K562 (cell line): ENCODE data around the gene DOCK1. TPM values are rescaled to one million over a fixed set of nuclear protein-coding genes. Genes with fewer than 3 reads are reported as not detected.

Experiments
- ATAC-seq: fragments of 200-7000 bp; cut with Tn5 transposase; 3 replicates; pipeline ENCODE4 v1.9.1; 2020; ENCODE audit warnings: moderate library complexity
- BruUV-seq: library from RNA; stranded (reverse); fragments of 400-500 nt; replicated peaks from 2 replicates; lab custom pipeline; 2021; lab: Mats Ljungman, UMichigan
- CTCF ChIA-PET: fragments of 300-600 bp; formaldehyde crosslinking; extraction: SDS; loops from one replicate; lab custom pipeline; 2021; ENCODE audit warnings: low intra/inter-chr PET ratio; lab: Yijun Ruan, JAX
- POLR2A ChIA-PET: fragments of 300-600, 350-650 bp; sonication (Branson Sonifier 250); formaldehyde crosslinking; extraction: SDS; loops from one replicate; lab custom pipeline; 2021; ENCODE audit warnings: antibody characterized with exemption, inconsistent platforms; lab: Yijun Ruan, JAX
- DNase-seq, 4 experiments: peaks; one replicate each; pipeline versions ENCODE4 v3.0.0 to v3.0.0-alpha.2; 2011 to 2018; ENCODE audit warnings: low spot score in 3 of 4, mixed read lengths in 3 of 4; ENCODE audit errors: extremely low read depth in 1 of 4
- FAIRE-seq: peaks from 2 replicates; lab custom pipeline; 2011; peaks lifted over from hg19 to GRCh38; lab: Jason Lieb, UNC
- H2AFZ ChIP-seq: 2 replicates; pipeline ENCODE4 v1.6.0; 2011; ENCODE audit warnings: low read depth, low read length, control low read depth, inconsistent platforms
- H3K27ac ChIP-seq: fragments of 200-600 bp; 3 replicates; pipeline ENCODE4 v1.8.0; 2011; ENCODE audit warnings: low read depth, mild to moderate bottlenecking, control low read depth, inconsistent platforms, low read length, moderate library complexity, mixed read lengths; ENCODE audit errors: extremely low read depth
- H3K27me3 ChIP-seq, 2 experiments: fragments of 300-600 bp in 1 of 2; 2 replicates in 1 of 2; 3 replicates in 1 of 2; pipeline versions ENCODE4 v1.6.0 to v1.8.0; 2011; ENCODE audit warnings: inconsistent platforms in 2 of 2, low read length in 2 of 2, mild to moderate bottlenecking in 1 of 2, mixed read lengths in 1 of 2, moderate library complexity in 1 of 2; ENCODE audit not compliant: control insufficient read depth in 2 of 2, insufficient read depth in 2 of 2
- H3K36me3 ChIP-seq: fragments of 300-600 bp; 3 replicates; pipeline ENCODE4 v1.8.0; 2011; ENCODE audit warnings: mild to moderate bottlenecking, low read length, inconsistent platforms; ENCODE audit not compliant: control insufficient read depth, insufficient read depth
- H3K4me1 ChIP-seq, 2 experiments: fragments of 200-600 bp in 1 of 2; replicated peaks in 1 of 2; 2 replicates in 1 of 2; 3 replicates in 1 of 2; pipeline versions ENCODE4 v1.5.1 to v1.8.0; 2011; ENCODE audit warnings: inconsistent platforms in 2 of 2, low read length in 2 of 2, mild to moderate bottlenecking in 1 of 2, mixed read lengths in 1 of 2, moderate library complexity in 1 of 2; ENCODE audit not compliant: control insufficient read depth in 2 of 2, insufficient read depth in 2 of 2
- H3K4me2 ChIP-seq: 2 replicates; pipeline ENCODE4 v1.6.1; 2011; ENCODE audit warnings: low read length, control low read depth, inconsistent platforms, mixed read lengths; ENCODE audit not compliant: insufficient read depth
- H3K4me3 ChIP-seq: fragments of 200-600 bp; sonication (generic), shearing (Covaris generic); 2 replicates; pipeline ENCODE4 v1.5.1; 2016; ENCODE audit warnings: control low read depth, inconsistent platforms
- H3K79me2 ChIP-seq: fragments of 200-600 bp; 3 replicates; pipeline ENCODE4 v1.8.0; 2011; ENCODE audit warnings: low read length, inconsistent platforms; ENCODE audit not compliant: control insufficient read depth, insufficient read depth
- H3K9ac ChIP-seq, 2 experiments: 2 replicates each; pipeline versions ENCODE4 v1.6.0 to v1.6.1; 2011; ENCODE audit warnings: low read depth in 2 of 2, low read length in 2 of 2, control low read depth in 1 of 2, inconsistent platforms in 1 of 2, mild to moderate bottlenecking in 1 of 2, mixed read lengths in 1 of 2; ENCODE audit not compliant: insufficient read depth in 1 of 2
- H3K9me1 ChIP-seq: one replicate; pipeline ENCODE4 v1.6.0; 2011; ENCODE audit warnings: inconsistent platforms, mild to moderate bottlenecking, low read length, moderate library complexity; ENCODE audit not compliant: control insufficient read depth, insufficient read depth
- H3K9me3 ChIP-seq: replicated peaks from 2 replicates; pipeline ENCODE4 v1.5.1; 2011; ENCODE audit warnings: low read depth, low read length, inconsistent platforms; ENCODE audit not compliant: control insufficient read depth, insufficient read depth
- H4K20me1 ChIP-seq: replicated peaks from 2 replicates; pipeline ENCODE4 v1.6.1; 2011; ENCODE audit warnings: low read length, inconsistent platforms, mixed read lengths; ENCODE audit not compliant: control insufficient read depth, insufficient read depth
- CTBP1 ChIP-seq: fragments of 450-650 bp; IDR thresholded peaks from 2 replicates; pipeline ENCODE4 v1.6.1; 2016; ENCODE audit warnings: borderline replicate concordance
- E2F4 ChIP-seq: sonication (generic); formaldehyde crosslinking; IDR thresholded peaks from 2 replicates; pipeline ENCODE4 v1.8.0; 2022; ENCODE audit warnings: mild to moderate bottlenecking, low read depth, missing genetic modification reagents
- PBX2 ChIP-seq, 2 experiments: IDR thresholded peaks in 1 of 2; conservative IDR thresholded peaks in 1 of 2; 2 replicates each; pipeline ENCODE4 v1.6.1; 2016; ENCODE audit warnings: low read depth in 2 of 2, mild to moderate bottlenecking in 1 of 2, missing compliant biosample characterization in 1 of 2, missing genetic modification characterization in 1 of 2, moderate library complexity in 1 of 2
- SUPT5H ChIP-seq: fragments of 450-650 bp; IDR thresholded peaks from 2 replicates; pipeline ENCODE4 v1.6.1; 2016
- WGBS: fragments of 100-300 bp; shearing (Covaris generic); methylation state at CpG from one replicate; pipeline ENCODE4 v1.1.6; 2016; ENCODE audit warnings: low coverage, mixed read lengths; ENCODE audit not compliant: insufficient coverage; ENCODE audit errors: missing lambda C conversion rate; 5-methylcytosine and 5-hydroxymethylcytosine counted together
- in situ Hi-C: fragments of 300-500 bp; cut with MboI; formaldehyde crosslinking; loops from 4 replicates; pipeline ENCODE4 v1.15.0; 2018; ENCODE audit warnings: inconsistent platforms, mixed read lengths
- intact Hi-C: fragments of 100-400 bp; cut with micrococcal nuclease; formaldehyde crosslinking; loops from 2 replicates; pipeline ENCODE4 v1.14.2; 2022
- polyA plus RNA-seq, 8 experiments: library from polyadenylated mRNA; depleted of rRNA in 4 of 8; stranded (reverse) in 5 of 8; unstranded in 3 of 8; fragments of >200 nt; fragmentation: Nextera tagmentation in 2 of 8; fragmentation: Illumina TruSeq in 1 of 8; extraction: Ambion mirVana in 2 of 8; extraction: Trizol in 1 of 8; gene quantifications; 2 replicates each; pipeline versions ENCODE4 v1.2.1 to v1.2.3, GENCODE V29; 2011 to 2014; ENCODE audit warnings: inconsistent platforms in 1 of 8, missing spikeins in 1 of 8
- total RNA-seq, 7 experiments: library from RNA; depleted of rRNA in 6 of 7; stranded (reverse); fragments of >200 nt in 6 of 7; fragmentation: Illumina TruSeq in 2 of 7; extraction: Trizol in 2 of 7; gene quantifications; 2 replicates each; pipeline versions ENCODE4 v1.2.1 to v1.2.3, GENCODE V29; 2011 to 2021; ENCODE audit warnings: low replicate concordance in 1 of 7

The DOCK1 gene
- total and polyA plus RNA-seq, 9 of the 15 experiments (the other 6 are each of a cell fraction or from before 2014, with no cell fraction given), result 0.31 TPM; not detected in 8

- H4K20me1 ChIP-seq, result no peaks in the 10 kb centered on the region
- 0% methylated on average over 4 of the region's 5 CpGs for WGBS
- no peak overlapping the region for H2AFZ ChIP-seq
- H3K27ac ChIP-seq, result no peak overlapping the region
- TF ChIP-seq SUPT5H (no peak), E2F4 (CRISPR knock-in tag) (no peak), PBX2 (CRISPR knock-in tag; IDR thresholded peaks at IDR 0.05; ENCODE audit: low read depth) (no peak), PBX2 (tag; conservative IDR thresholded peaks at IDR 0.05; ENCODE audit: low read depth) (no peak), CTBP1 (no peak)
- H3K9me3 ChIP-seq, result no peaks in the 10 kb centered on the region
- no peaks in the 10 kb centered on the region for H3K9me1 ChIP-seq
- H3K79me2 ChIP-seq, result no peaks in the 10 kb centered on the region
- ATAC-seq, result no peak
- ChIA-PET POLR2A (no interaction called here), CTCF (no interaction called here)
- no peak overlapping the region for H3K4me3 ChIP-seq
- BruUV-seq, result no TSS peak
- in situ Hi-C loops (no loop called here), intact Hi-C loops (no loop called here)
- H3K36me3 ChIP-seq, result no peaks in the 10 kb centered on the region
- H3K9ac ChIP-seq, result no peak overlapping the region
- no peaks in the 10 kb centered on the region for H3K27me3 ChIP-seq
- no peak for DNase-seq
- H3K4me2 ChIP-seq, result no peak overlapping the region
- no peak for FAIRE-seq
- H3K4me1 ChIP-seq, result no peaks in the 10 kb centered on the region
Observed at GRCh38 chr10:127011174-127011573, 105.9 kb downstream of the DOCK1 start.
